Measurements from ENCODE around the gene HAPSTR1. TPM values are rescaled to one million over a fixed set of nuclear protein-coding genes. Genes with fewer than 3 reads are reported as not detected.

The HAPSTR1 gene
- polyA plus RNA-seq, 12 donors: 31.1 to 66.1 (median 37.2) TPM

GRCh38 chr16:9094011-9094846 lies 2.8 kb downstream of the HAPSTR1 start:
- DNase-seq: no peak

- DNase-seq: no peak
These were observed 3.7 kb downstream of the HAPSTR1 start for GRCh38 chr16:9095171-9095570.

- no peak for DNase-seq
These were observed 4.4 kb downstream of the HAPSTR1 start for GRCh38 chr16:9095656-9096397.

- no peak for DNase-seq
These were observed 5.0 kb downstream of the HAPSTR1 start for GRCh38 chr16:9096416-9096952.

- no peak for DNase-seq
These were observed 6.1 kb downstream of the HAPSTR1 start for GRCh38 chr16:9097266-9098219.

GRCh38 chr16:9098377-9099090 lies 7.1 kb downstream of the HAPSTR1 start:
- DNase-seq: no peak

GRCh38 chr16:9099131-9099625 lies 7.7 kb downstream of the HAPSTR1 start:
- DNase-seq: no peak

- no peak for DNase-seq
These were observed 10.9 kb downstream of the HAPSTR1 start for GRCh38 chr16:9102379-9102778.

- no peak for DNase-seq
These were observed 11.5 kb downstream of the HAPSTR1 start for GRCh38 chr16:9102943-9103342.

- no peak for DNase-seq
These were observed 12.1 kb downstream of the HAPSTR1 start for GRCh38 chr16:9103546-9103945.

- no peak for DNase-seq
These were observed 13.7 kb downstream of the HAPSTR1 start for GRCh38 chr16:9105189-9105588.

- no peak for DNase-seq
These were observed 15.9 kb downstream of the HAPSTR1 start for GRCh38 chr16:9107025-9107970.

- no peak for DNase-seq
These were observed 17.8 kb downstream of the HAPSTR1 start for GRCh38 chr16:9109255-9109654.

GRCh38 chr16:9112166-9112843 lies 20.9 kb downstream of the HAPSTR1 start:
- DNase-seq: no peak

- no peak for DNase-seq
These were observed 21.4 kb downstream of the HAPSTR1 start for GRCh38 chr16:9112844-9113186.

GRCh38 chr16:9113707-9114106 lies 22.3 kb downstream of the HAPSTR1 start:
- no peak for DNase-seq

- DNase-seq: no peak
These were observed 22.7 kb downstream of the HAPSTR1 start for GRCh38 chr16:9114112-9114511.

- no peak for DNase-seq
These were observed 23.4 kb downstream of the HAPSTR1 start for GRCh38 chr16:9114842-9115241.

- DNase-seq: no peak
These were observed 23.8 kb downstream of the HAPSTR1 start for GRCh38 chr16:9115277-9115676.

Data from muscle of arm (tissue), 12 donors.